Measurements from ENCODE around the gene PTPRN2.

Gene PTPRN2

DNA sequence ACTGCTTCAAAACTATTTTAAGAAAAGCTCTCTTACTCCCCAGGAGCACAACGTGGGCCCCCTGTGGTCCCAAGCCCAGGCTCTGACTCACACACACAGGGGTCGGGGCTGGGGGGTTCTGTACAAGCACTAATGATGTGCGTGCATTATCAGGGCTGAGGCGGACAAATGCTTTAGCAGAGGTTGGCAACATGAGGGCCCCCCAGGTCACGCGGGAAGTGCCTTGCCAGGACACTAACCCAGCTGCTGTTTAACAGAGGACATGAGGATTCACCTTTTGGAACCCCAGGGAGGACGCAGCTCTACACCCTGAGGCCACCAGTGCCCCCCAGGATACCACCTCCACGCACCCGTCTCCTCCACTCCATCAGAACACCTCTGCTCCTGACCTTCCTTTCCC is 908.0 kb downstream of the PTPRN2 start:
- TF ChIP-seq CTCF (IDR thresholded peaks at IDR 0.05; ENCODE audit: insufficient read depth, missing control alignments), result no peak
- DNase-seq (ENCODE audit: insufficient read length, low spot score) (no peak), FAIRE-seq (no peak)

GRCh38 chr7:157678501-157678900 is 909.1 kb downstream of the PTPRN2 start:
- no peak for FAIRE-seq
- no peak for DNase-seq (ENCODE audit: insufficient read length, low spot score)
- no peak for TF ChIP-seq CTCF (IDR thresholded peaks at IDR 0.05; ENCODE audit: insufficient read depth, missing control alignments)

DNA sequence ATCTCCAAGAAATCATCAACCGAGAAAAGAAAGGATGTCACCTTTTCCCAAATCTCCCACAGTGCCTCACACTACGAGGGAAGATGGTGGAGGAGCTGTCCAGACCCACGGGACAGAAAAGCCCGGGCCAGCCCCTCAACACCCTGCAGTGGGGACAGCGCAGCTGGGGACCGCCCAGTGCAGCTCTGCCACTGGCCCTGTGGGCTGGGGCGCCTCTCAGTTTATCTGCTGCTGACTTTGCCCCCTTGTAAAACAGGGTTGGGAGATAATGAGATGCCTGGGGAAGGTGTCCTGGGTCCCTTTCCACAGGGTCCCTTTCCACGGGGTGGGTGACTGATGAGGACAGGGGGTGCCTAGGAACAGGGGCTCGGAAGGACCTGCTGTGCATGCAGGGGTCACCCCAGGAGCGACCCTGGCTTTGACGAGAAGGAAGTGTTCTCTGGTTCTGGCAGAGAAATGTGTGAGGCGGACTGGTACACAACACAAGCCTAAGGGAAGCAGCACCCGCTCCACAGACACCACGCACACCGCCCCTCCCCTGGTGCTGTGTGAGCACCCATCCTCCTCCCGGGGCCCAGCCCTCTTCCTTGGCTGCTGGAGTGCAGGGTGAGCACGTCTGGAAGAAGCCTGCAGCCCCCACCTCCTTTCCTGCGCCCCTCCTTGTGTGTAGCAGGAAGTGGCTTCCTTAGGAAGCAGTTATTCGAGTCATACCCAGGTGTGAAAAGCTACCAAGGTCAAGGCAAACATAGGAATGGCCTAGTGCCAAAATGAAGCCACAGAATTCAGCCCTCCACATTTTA is 911.0 kb downstream of the PTPRN2 start:
- TF ChIP-seq CTCF (IDR thresholded peaks at IDR 0.05; ENCODE audit: insufficient read depth, missing control alignments), result no peak
- FAIRE-seq (no peak), DNase-seq (ENCODE audit: insufficient read length, low spot score) (no peak)

- no peak for DNase-seq (ENCODE audit: insufficient read length, low spot score)
- TF ChIP-seq CTCF (IDR thresholded peaks at IDR 0.05; ENCODE audit: insufficient read depth, missing control alignments), result no peak
- FAIRE-seq, result no peak
Measured at GRCh38 chr7:157676001-157676400, 911.6 kb downstream of the PTPRN2 start.

DNA sequence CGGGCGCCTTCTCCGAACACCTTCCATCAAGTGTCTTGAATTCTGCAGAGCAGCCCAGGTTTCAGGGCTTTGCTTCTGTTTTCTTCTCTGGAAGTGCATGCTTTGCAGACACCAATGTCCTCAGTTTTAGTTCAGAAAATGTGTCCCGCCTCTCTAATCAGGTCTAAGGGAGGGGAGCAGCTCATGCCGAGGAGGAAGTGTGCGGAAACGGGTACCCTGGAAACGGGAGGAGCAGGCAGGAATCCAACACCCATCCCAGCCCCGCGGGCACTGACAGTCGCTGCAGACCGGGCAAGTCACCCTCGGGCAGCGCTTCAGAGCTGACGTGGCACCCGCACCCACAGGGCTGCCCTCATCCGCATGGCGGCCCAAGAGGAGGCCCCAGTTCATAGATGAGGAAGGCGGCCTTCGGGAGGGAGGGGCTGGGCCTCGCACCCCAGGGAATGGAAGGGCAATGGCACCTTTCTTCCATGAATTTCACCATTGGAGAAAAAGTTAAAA is 912.1 kb downstream of the PTPRN2 start:
- TF ChIP-seq CTCF (IDR thresholded peaks at IDR 0.05; ENCODE audit: insufficient read depth, missing control alignments), result no peak

GRCh38 chr7:157674715-157675426 is 912.8 kb downstream of the PTPRN2 start:
- FAIRE-seq (no peak), DNase-seq (ENCODE audit: insufficient read length, low spot score) (no peak)
- TF ChIP-seq CTCF (IDR thresholded peaks at IDR 0.05; ENCODE audit: insufficient read depth, missing control alignments), result no peak

More for the DNA sequence above, 912.1 kb downstream of the PTPRN2 start:
- FAIRE-seq (no peak), DNase-seq (ENCODE audit: insufficient read length, low spot score) (no peak)
